Measurements from ENCODE around the gene FBXL4. TPM values are rescaled to one million over a fixed set of nuclear protein-coding genes. Genes with fewer than 3 reads are reported as not detected.

Gene FBXL4
- total and polyA plus RNA-seq, 10 of the 15 experiments (the other 5 are each of a cell fraction or from before 2014, with no cell fraction given), result 2.9 to 16.9 (median 7.2) TPM

GRCh38 chr6:98894810-98895209 is 52.9 kb downstream of the FBXL4 start:
- no peak for ATAC-seq
- FAIRE-seq, result no peak
- CTCF ChIA-PET, result interaction anchor here (1.1 to 1.2 kb wide), 2 partner anchors 10 to 11 kb away, joined by 3 to 5 read pairs; no protein-coding TSS in a partner anchor
- WGBS (ENCODE audit: insufficient coverage, insufficient replicate concordance, low lambda C conversion rate, missing lambda C conversion rate), result 100% methylated on average over 1 of the region's 1 CpG
- H4K20me1 ChIP-seq (ENCODE audit: control insufficient read depth, insufficient read depth), result no peaks in the 10 kb centered on the region
- H3K27ac ChIP-seq (ENCODE audit: control insufficient read depth, insufficient read depth), result no peak overlapping the region
- H3K4me2 ChIP-seq (ENCODE audit: control insufficient read depth, insufficient read depth), result no peak overlapping the region
- no peak overlapping the region for H2AFZ ChIP-seq (ENCODE audit: control insufficient read depth, low read depth, low read length)
- no peaks in the 10 kb centered on the region for H3K27me3 ChIP-seq (replicated peaks in 1 of 2; ENCODE audit: control insufficient read depth in 2 of 2, insufficient read depth in 2 of 2, low read length in 1 of 2)
- no peaks in the 10 kb centered on the region for H3K36me3 ChIP-seq (ENCODE audit: control insufficient read depth in 2 of 2, insufficient read depth in 2 of 2, low read length in 1 of 2)
- no peak for DNase-seq (ENCODE audit: low read depth, low spot score)
- H3K9ac ChIP-seq (ENCODE audit: control insufficient read depth, insufficient read depth, low read length), result no peak overlapping the region
- intact Hi-C loops (cut with micrococcal nuclease; ENCODE audit: unreplicated experiment), result no loop called here
- no peaks in the 10 kb centered on the region; the same call in 2 of the 3 replicates for H3K9me3 ChIP-seq (replicated peaks; ENCODE audit: control insufficient read depth, insufficient read depth, low read length)
- RAD21 ChIA-PET (ENCODE audit: unreplicated experiment), result no interaction called here
- no peak overlapping the region for H3K4me3 ChIP-seq
- BruUV-seq (replicated peaks), result no TSS peak
- TF ChIP-seq, protein P1, sequence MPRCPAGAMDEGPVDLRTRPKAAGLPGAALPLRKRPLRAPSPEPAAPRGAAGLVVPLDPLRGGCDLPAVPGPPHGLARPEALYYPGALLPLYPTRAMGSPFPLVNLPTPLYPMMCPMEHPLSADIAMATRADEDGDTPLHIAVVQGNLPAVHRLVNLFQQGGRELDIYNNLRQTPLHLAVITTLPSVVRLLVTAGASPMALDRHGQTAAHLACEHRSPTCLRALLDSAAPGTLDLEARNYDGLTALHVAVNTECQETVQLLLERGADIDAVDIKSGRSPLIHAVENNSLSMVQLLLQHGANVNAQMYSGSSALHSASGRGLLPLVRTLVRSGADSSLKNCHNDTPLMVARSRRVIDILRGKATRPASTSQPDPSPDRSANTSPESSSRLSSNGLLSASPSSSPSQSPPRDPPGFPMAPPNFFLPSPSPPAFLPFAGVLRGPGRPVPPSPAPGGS (IDR thresholded peaks at IDR 0.05; ENCODE audit: borderline replicate concordance, insufficient read depth, low read depth, low read length, poor library complexity, severe bottlenecking), result no peak
- TF ChIP-seq POLR2A (IDR thresholded peaks at IDR 0.05; ENCODE audit: low read depth, low read length) (no peak), SIX5 (IDR thresholded peaks at IDR 0.05; ENCODE audit: low read depth, low read length, severe bottlenecking) (no peak), SUPT20H (IDR thresholded peaks at IDR 0.05; ENCODE audit: borderline replicate concordance, control insufficient read depth, low read depth, low read length) (no peak), PRDM15 (CRISPR knock-in tag; IDR thresholded peaks at IDR 0.05) (no peak), LARP7 (IDR thresholded peaks at IDR 0.05) (no peak), ETV6 (conservative IDR thresholded peaks at IDR 0.05 in 1 of 2, IDR thresholded peaks at IDR 0.05 in 1 of 2; ENCODE audit: borderline replicate concordance in 1 of 2, low read depth in 1 of 2) (no peak), NR2F1 (conservative IDR thresholded peaks at IDR 0.05) (no peak), ZSCAN29 (IDR thresholded peaks at IDR 0.05) (no peak), IRF5 (IDR thresholded peaks at IDR 0.05; ENCODE audit: borderline replicate concordance) (no peak), NBN (IDR thresholded peaks at IDR 0.05) (no peak)
- TF ChIP-seq, protein P2, sequence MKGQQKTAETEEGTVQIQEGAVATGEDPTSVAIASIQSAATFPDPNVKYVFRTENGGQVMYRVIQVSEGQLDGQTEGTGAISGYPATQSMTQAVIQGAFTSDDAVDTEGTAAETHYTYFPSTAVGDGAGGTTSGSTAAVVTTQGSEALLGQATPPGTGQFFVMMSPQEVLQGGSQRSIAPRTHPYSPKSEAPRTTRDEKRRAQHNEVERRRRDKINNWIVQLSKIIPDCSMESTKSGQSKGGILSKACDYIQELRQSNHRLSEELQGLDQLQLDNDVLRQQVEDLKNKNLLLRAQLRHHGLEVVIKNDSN (IDR thresholded peaks at IDR 0.05; ENCODE audit: borderline replicate concordance, extremely low read length, insufficient read depth, low read depth, low read length), result no peak
- H3K79me2 ChIP-seq (ENCODE audit: control insufficient read depth, insufficient read depth, low read length), result no peaks in the 10 kb centered on the region
- H3K4me1 ChIP-seq (ENCODE audit: control insufficient read depth, insufficient read depth, low read length), result no peaks in the 10 kb centered on the region
- in situ Hi-C loops (cut with MboI), result no loop called here
- POLR2A ChIA-PET, result no interaction called here
- SMC1A ChIA-PET (ENCODE audit: uncharacterized antibody, unreplicated experiment), result interaction anchor here (1.2 to 1.7 kb wide), 3 partner anchors 9 to 26 kb away, joined by 3 to 5 read pairs (median 5); no protein-coding TSS in a partner anchor
